ENCODE data around the gene MRPL58. TPM values are rescaled to one million over a fixed set of nuclear protein-coding genes. Genes with fewer than 3 reads are reported as not detected.

MRPL58 gene
- total RNA-seq, 2 donors from 2014 or later, result 16.9 TPM; not detected in 1

GRCh38 chr17:75063201-75063600 is 50.7 kb downstream of the MRPL58 start:
- 88 to 90% methylated on average over 10 to 13 of the region's 13 CpGs for WGBS, 2 donors
- H3K4me3 ChIP-seq, result no peak overlapping the region
- TF ChIP-seq POLR2A (IDR thresholded peaks at IDR 0.05), result no peak
- TF ChIP-seq CTCF (IDR thresholded peaks at IDR 0.05), result no peak
- DNase-seq, result no peak
- no peaks in the 10 kb centered on the region for H3K4me1 ChIP-seq
- H3K27me3 ChIP-seq, result no peaks in the 10 kb centered on the region
- no peaks in the 10 kb centered on the region for H3K9me3 ChIP-seq
- intact Hi-C loops (cut with DNase I), result no loop called here
- H3K36me3 ChIP-seq (replicated peaks in 1 of 2; ENCODE audit: insufficient read depth in 1 of 2, low read depth in 2 of 2), result peaks cover 0 to 11% of the 10 kb centered on the region in 2 donors
- H3K27ac ChIP-seq, result no peak overlapping the region
- ATAC-seq, result no peak

- Histone ChIP-seq H3K4me3 (no peak overlapping the region), H3K9me3 (no peaks in the 10 kb centered on the region), H3K27ac (no peak overlapping the region), H3K27me3 (no peaks in the 10 kb centered on the region), H3K36me3 (replicated peaks in 1 of 2; ENCODE audit: insufficient read depth in 1 of 2, low read depth in 2 of 2) (peaks cover 0 to 11% of the 10 kb centered on the region in 2 donors), H3K4me1 (no peaks in the 10 kb centered on the region)
- TF ChIP-seq CTCF (IDR thresholded peaks at IDR 0.05) (no peak), POLR2A (IDR thresholded peaks at IDR 0.05) (no peak)
- no peak for ATAC-seq
- no peak for DNase-seq
- 85 to 88% methylated on average over 3 of the region's 3 CpGs for WGBS, 2 donors
- intact Hi-C loops (cut with DNase I), result no loop called here
These were observed 51.2 kb downstream of the MRPL58 start for GRCh38 chr17:75063626-75064025.

- intact Hi-C loops (cut with DNase I), result no loop called here
These were observed 51.6 kb downstream of the MRPL58 start for GRCh38 chr17:75064040-75064439.

GRCh38 chr17:75064460-75064859 is 52.0 kb downstream of the MRPL58 start:
- H3K27me3 ChIP-seq, result no peaks in the 10 kb centered on the region
- no peak overlapping the region for H3K4me3 ChIP-seq
- TF ChIP-seq CTCF (IDR thresholded peaks at IDR 0.05), result no peak
- 84 to 87% methylated on average over 8 of the region's 8 CpGs for WGBS, 2 donors
- H3K27ac ChIP-seq, result no peak overlapping the region
- intact Hi-C loops (cut with DNase I), result no loop called here
- H3K36me3 ChIP-seq (replicated peaks in 1 of 2; ENCODE audit: insufficient read depth in 1 of 2, low read depth in 2 of 2), result peaks cover 0 to 8% of the 10 kb centered on the region in 2 donors
- H3K9me3 ChIP-seq, result no peaks in the 10 kb centered on the region
- H3K4me1 ChIP-seq, result no peaks in the 10 kb centered on the region
- no peak for DNase-seq
- ATAC-seq, result no peak

More at GRCh38 chr17:75064040-75064439, 51.6 kb downstream of the MRPL58 start:
- Histone ChIP-seq H3K27me3 (no peaks in the 10 kb centered on the region), H3K4me1 (no peaks in the 10 kb centered on the region), H3K9me3 (no peaks in the 10 kb centered on the region), H3K36me3 (replicated peaks in 1 of 2; ENCODE audit: insufficient read depth in 1 of 2, low read depth in 2 of 2) (peaks cover 0 to 11% of the 10 kb centered on the region in 2 donors), H3K4me3 (no peak overlapping the region), H3K27ac (no peak overlapping the region)
- DNase-seq, result no peak
- 87 to 93% methylated on average over 10 to 11 of the region's 11 CpGs for WGBS, 2 donors
- TF ChIP-seq POLR2A (IDR thresholded peaks at IDR 0.05), result no peak
- no peak for TF ChIP-seq CTCF (IDR thresholded peaks at IDR 0.05)
- ATAC-seq, result no peak

- H3K9me3 ChIP-seq, result no peaks in the 10 kb centered on the region
- WGBS, 2 donors, result 92 to 95% methylated on average over 17 to 18 of the region's 18 CpGs
- no peaks in the 10 kb centered on the region for H3K4me1 ChIP-seq
- ATAC-seq, result no peak
- no peak for DNase-seq
- no peaks in the 10 kb centered on the region for H3K27me3 ChIP-seq
- no peak for TF ChIP-seq CTCF (IDR thresholded peaks at IDR 0.05)
- TF ChIP-seq POLR2A (IDR thresholded peaks at IDR 0.05), result no peak
- H3K36me3 ChIP-seq (replicated peaks in 1 of 2; ENCODE audit: insufficient read depth in 1 of 2, low read depth in 2 of 2), result peaks cover 0 to 8% of the 10 kb centered on the region in 2 donors
- intact Hi-C loops (cut with DNase I), result no loop called here
- no peak overlapping the region for H3K4me3 ChIP-seq
- no peak overlapping the region for H3K27ac ChIP-seq
These were observed 52.5 kb downstream of the MRPL58 start for GRCh38 chr17:75064867-75065561.

Data from body of pancreas (tissue), 4 donors.